Hepatic stellate cell (primary cell): ENCODE data around the gene CEP104.

Source experiments
- DNase-seq: peaks from one replicate; pipeline ENCODE4 v3.0.0; 2011; ENCODE audit warnings: low spot score

The CEP104 gene

DNA sequence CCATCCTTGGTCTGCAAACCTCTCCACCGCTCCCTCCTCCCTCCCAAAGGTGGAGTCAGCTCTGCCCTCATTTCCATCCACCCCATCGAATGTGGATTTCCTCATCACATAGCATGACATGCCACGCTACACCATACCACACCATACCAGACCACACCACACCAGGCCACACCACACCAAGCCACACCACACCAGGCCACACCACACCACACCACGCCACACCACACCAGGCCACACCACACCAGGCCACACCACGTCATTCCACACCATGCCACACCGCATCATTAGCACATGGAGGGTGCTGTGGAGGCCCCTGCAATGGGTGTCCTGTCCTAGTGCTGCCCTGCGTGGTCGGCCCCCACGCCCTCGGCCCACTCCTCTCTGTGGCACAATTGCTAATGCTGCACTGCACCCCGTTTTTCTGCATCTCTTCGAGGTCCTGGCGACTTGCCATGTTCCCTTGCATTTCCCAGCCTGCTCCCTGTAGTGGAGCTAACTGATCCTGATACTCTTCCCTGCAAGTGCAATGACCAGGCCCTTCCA lies 11.5 kb upstream of the CEP104 start:
- DNase-seq: no peak

DNA sequence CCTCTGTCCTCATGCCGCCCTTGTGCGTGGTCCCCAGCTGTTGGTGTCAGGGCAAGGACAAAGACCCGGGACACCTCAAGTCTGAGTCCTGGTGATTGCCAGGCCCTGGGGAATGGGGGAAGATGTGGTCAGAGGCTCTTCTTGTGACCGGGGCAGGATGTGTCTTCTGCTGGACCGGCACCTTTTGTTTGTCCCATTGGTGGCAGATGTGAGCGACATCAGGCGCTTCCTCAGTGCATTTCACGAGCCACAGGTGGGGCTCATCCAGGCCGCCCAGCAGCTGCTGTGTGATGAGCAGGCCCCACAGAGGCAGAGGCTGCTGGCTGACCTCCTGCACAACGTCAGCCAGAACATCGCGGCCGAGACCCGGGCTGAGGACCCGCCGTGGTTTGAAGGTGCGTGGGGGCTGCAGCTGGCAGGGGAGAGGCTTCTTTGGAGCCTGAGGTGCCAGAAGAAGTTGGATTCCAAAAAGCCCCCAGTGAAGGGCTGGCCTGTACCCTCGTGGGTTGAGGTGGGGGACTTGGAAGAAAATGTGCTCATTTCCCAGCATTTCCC lies 8.7 kb upstream of the CEP104 start:
- no peak for DNase-seq

DNA sequence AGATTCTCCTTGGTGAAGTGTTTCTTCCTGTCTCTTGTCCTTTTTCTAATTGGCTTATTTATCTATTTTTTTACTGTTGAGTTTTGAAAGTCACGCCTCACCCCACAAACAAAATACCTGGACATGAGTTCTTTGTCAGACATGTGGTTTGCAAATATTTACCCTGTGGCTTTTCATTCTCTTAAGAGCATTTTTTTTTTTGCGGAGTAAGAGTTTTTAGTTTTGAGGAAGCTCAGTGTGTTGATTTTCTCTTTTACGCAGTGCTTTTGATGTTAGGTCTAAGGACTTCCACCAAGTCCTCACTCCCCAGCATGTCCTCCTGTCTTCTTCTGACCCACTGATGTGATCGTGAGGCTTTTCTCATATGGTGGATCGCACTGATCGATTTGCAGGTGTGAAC lies 7.9 kb upstream of the CEP104 start:
- DNase-seq: no peak

DNA sequence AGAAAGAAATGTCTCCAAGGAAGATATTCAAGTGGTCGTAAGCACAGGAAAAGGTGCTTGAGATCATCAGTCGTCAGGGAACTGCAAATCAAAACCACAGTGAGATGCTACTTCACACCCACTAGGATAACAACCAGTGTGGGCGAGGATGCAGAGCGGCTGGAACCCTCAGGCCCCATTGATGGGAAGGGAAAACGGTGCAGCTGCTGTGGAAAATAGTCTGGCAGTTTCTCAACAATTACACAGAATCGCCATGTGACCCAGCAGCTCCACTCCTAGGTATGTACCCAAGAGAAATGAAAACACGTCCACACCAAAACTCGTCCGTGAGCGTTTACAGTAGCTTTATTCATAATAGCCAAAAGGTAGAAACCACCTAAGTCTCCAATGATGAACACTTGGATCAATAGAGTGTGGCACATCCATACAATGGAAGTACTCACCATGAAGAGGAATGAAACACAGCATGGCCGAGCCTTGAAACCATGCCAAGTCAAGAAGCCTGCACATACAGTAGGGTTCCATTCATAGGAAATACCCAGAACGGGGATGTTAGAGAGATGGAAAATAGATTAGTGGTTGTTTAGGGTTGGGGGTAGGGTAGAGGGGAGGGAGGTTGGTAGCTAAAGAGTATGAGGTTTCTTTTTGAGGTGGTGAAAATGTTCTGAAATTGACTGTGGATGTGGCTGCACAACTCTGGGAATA lies 6.4 kb upstream of the CEP104 start:
- DNase-seq: no peak

DNA sequence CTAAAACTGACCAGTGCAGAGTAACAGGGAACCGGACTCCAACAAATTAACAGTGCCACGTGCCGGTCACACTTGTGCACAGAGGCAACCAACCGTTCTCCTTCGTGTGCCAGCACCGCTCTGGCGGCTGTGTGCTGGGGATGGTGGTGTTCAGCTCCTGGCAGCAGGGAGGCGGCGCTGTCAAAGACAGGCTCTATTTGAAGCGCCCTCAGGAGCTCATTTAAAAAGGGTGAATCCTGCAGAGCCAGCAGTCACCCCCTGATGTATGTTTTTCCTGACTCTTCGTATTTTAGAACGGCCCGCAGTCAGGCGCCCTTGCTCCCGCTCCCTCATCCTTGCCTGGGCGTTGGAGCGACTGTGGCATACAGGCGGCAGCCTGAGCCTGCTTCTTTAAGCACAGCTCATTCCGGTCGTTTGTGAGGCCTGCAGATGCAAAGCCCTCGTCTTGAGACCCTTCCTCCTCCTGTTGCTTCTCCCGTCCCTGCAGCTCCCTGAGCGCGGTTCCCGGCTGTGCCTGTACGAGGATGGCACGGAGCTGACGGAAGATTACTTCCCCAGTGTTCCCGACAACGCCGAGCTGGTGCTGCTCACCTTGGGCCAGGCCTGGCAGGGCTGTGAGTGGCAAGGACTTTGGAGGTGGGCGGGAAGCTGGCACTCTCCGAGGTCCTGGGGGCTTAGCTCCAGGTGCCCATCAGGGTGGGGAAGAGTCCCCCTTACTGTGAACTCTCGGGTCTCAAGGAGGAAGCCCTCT lies 1.4 kb upstream of the CEP104 start:
- peak; percentile 66 for DNase-seq

DNA sequence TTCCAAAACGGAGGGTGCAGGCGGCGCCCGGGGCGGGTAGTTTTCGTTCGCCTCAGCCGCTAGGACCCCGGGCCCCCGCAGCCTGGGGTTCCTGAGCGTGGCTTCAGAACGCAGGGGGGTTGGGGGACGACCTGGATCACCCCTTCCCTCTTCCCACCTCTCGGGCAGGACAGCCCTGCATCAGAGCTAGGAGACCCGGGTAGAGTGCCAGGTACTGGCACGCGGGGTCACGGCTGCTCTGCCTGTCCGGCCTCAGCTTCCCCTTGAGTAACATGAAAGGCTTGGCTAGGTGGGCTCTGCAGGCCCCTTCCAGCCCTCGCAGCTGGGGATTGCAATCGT lies 749 bp upstream of the CEP104 start:
- no peak for DNase-seq

DNA sequence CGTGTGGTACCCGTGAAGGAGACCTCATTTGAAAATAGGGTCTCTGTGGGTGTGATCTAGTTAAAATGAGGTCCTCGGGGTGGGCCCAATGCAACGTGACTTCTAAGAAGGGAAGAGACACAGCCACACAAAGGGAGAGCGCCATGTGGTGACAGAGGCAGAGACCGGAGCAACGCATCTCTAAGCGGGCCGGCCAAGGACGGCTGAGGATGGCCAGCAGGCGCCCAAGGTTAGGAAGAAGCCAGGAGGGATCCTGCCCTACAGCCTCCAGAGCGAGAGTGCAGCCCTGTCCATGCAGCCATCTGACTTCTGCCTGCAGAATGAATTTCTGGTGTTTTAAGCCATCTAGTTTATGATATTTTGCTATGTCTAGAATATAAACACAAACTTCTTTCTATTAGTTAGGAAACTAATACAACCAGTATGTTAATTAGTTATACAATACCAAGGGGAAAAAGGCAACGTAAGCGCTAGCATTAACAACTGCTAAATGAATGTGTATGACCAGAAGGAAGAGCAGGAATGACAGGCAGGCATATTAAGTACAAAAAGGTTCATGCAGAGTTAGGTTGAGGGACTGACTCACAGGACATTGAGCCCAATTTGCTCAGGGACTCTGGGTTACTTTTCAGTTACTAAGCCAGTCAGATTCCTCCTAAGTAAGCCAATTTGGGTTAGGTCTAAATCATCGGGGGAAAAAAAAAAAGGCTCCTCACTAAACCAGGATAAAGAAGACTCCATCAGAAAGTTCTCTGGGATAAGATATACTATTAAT lies 4.1 kb downstream of the CEP104 start:
- DNase-seq: peak; percentile 24

DNA sequence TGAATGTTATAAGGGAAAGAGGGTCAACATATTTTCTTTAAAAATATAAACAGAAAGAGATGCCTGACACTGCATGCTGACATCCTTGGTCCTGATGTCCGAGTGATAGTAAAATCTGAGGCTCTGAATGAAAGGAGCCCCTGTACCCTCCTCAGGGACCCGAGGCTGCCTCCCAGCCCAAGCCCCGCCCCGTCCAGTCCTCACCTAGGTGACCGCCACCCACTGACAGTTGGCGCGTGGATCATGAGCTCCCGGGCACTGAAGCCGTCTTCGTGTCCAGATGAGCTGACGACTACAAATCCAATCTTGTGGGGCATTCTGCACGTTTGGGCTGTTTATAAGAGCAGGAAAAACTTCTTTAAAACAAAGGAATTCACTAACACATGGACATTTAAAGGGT lies 4.9 kb downstream of the CEP104 start:
- DNase-seq: no peak

DNA sequence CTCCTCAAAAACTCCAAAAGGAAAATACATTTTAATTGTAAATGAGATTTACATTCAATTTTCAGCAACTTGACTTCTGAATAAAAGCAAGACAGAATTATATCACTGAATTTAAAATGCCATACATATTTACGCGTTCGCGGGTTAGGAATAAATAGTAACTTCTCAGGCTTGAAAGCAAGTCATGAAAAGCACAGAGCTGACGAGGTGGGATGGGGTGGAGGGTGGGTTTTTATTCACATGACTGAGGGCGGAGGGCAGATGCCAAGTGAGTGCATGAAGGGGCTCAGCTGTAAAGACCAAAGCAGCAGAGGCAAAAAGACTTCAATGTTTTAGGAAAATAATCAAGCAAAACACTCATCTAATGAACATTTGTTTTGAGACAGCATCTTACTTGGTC lies 5.7 kb downstream of the CEP104 start:
- DNase-seq: no peak

DNA sequence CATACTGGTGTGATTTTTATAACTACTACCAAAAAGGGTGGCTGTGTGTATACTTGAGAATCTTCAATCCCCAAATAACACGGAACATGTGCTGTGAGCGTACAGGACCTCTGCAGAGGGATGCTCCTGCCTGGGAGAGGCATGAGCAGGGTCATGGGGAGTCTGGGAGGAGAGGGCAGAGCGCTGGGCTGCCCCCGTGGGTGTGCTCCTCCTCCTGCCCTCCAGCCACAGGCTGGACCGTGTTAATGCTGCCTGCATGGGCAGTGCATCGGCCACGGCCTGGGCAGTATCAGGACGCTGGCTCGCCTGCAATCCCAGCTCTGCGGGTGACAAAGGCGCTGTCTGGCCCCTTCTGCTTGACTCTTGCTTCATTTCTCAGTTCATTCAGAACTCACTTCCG lies 6.2 kb downstream of the CEP104 start:
- no peak for DNase-seq

DNA sequence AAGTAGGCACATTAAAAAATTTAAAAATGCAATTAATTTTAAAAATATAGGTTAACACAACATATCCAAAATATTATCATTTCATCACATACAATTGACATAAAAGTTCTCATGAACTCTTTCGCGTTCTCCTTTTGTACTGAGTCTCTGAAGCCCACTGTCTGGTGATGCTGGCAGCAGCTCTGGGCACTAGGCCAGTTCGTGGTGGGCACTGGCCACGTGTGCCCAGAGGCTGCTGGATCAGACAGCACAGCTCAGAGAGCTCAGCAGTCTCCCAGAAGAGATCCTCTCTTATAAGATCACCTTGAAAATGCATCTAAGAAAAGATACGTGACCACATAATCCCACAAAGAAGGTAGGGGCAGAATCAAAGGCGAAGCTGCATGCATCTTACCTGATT lies 9.9 kb downstream of the CEP104 start:
- no peak for DNase-seq

DNA sequence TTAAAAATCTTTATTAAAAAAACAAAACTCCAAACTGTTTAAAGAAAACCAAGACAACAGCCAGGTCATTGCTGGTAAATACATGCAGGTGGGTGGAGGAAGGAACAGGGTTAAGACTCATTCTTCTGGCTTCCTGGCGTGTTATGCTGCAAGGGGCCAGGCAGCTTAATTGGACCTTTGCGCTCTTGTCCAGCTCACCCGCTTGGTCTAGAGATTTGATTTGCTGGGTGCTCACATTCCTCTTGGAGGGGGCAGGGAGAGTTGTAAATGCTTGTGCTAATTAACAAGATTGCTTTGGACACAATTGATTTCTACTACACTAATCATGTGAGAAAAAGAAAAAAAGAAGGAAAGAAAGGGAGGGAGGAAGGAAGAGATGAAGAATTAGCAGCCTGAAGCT lies 10.5 kb downstream of the CEP104 start:
- DNase-seq: no peak

DNA sequence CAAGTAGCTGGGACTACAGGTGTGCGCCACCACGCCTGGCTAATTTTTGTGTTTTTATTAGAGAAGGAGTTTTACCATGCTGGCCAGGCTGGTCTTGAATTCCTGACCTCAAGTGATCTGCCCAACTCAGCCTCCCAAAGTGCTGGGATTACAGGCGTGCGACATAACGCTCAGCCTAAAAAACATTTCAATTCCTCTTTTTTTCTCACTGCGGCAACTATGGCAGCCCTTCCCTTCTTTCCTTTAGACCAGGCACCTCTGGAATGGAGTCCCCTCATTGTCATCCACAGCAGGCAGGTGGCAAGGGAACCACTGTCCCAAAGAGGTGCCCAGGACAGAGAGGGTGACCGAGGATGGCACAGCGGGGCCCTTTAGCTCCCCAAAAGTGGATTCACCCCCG lies 14.1 kb downstream of the CEP104 start:
- no peak for DNase-seq

DNA sequence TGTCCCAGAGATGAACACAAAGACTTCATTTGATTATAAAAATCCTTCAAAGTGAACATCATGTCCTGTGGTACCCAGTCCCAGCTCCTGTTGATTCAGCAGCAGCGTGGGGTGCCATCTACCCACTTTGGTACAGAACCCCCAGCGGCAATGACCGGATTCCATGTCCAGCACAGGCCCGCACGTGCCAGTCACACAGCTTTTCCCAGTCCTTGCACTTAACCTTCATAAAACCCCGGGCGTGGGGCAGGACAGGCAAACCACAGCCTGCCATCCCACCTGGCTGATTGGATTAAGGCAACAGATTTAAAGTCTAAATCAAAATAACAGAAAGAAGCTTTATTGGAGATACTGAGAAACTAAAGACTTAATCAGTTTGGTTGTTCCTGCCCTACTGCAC lies 15.5 kb downstream of the CEP104 start:
- no peak for DNase-seq

DNA sequence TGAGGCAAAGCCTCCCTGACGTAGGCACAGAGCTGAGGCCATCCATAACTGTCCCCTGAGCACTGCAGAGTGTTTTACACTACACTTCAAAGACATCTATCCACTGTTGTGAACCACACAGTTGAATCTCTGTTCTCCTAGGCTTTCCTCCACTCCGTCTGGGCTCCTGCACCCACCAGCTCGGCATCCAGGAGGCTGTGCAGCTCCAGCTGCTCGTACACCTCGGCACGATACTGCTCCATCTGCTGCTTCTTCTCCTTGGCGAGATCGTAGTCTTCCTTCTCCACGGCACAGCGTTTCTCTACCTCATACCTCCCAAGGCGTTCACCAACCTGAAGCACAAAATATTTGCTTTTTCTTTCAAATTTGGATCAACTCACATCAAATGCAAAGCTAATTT lies 18.2 kb downstream of the CEP104 start:
- DNase-seq: no peak

DNA sequence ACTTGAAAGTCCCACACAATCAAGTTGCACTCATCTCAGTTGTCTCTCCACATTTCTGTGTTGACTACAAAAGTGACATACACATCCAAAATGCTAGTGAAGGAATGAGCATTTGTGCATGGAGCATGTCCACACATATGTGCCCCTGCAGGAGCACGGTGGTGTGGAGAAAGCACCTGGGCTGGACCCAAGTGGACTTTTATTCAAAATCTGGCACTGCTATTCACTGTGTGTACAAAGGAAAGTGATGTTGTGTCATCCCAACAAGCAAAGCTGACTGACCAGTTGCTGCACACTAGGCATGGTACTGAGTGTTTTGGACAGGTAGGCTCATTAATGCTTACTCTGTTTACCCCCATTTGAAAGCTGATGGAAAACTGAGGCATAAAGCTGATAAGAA lies 19.3 kb downstream of the CEP104 start:
- no peak for DNase-seq

DNA sequence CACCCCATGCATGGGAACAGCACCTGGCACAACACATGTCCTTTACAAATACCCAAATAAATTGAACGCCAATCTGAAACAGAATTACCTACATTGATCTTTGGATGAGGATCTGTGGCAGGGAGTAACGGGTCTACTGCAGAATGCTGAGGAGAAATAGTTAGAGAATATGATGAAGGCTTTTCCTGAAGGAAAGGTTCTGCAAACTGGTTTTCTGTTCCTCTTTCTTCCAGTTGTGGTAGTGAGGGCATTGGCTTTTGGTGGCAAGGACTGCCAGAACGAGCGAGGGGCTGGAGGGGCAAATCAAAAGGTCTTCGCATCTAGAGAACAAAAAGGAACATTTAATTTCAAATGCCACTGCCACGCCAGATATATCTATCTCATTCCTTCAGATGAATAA lies 19.8 kb downstream of the CEP104 start:
- no peak for DNase-seq

DNA sequence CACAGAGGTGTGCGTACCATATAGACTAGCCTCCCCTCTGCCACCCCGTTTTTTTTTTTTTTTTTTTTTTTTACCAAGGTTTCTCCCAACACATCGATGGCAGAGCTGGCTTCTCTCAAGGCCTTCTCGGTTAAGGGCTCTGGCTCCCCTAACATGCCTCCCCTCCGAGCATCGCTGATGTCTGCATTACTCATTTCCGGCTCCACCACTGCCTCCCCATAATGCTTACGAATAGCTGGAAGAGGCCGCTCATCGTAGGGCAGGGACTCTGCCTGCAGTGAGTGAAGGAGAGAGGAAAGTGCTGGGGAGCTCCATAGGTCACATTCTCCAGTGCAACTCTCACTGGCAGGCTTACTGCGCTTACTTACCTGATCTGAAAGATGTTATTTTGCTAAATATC lies 20.6 kb downstream of the CEP104 start:
- no peak for DNase-seq

DNA sequence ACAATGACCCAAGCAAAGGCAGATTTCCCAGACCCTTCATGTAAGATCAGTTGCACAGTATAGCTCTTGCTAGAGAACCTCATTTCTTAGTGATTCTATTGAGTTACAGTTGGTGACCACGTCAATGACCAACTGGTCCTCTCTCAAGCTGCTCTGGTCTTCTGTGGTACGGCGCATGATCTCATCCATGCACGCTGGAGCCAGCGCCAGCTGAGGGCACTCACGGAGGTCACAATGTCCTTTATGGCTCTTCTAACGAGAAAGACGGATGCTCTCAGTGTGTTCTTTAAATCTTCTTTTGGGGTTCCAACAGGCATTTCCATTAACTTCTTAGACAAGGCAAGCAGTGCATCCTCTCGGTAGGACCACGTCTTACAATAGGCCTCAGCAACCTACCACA lies 22.3 kb downstream of the CEP104 start:
- DNase-seq: no peak

DNA sequence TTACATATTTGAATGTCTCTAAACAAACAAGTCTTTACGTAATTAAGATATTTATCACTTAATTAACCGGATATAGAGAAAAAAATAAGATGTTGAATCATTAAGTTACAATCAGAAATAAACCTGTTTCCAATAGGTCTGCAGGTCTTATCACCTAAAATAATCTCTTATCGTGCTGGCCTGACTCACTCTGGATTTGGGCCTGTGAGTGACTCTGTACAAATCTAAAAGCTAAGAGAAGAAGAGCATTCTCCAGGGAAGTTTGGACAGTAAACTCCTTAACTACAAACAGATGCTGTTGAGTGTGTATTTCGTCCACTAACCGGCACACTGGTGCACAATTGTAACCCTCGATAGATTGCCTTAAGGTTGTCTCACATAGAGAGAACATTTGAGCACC lies 25.3 kb downstream of the CEP104 start:
- no peak for DNase-seq

DNA sequence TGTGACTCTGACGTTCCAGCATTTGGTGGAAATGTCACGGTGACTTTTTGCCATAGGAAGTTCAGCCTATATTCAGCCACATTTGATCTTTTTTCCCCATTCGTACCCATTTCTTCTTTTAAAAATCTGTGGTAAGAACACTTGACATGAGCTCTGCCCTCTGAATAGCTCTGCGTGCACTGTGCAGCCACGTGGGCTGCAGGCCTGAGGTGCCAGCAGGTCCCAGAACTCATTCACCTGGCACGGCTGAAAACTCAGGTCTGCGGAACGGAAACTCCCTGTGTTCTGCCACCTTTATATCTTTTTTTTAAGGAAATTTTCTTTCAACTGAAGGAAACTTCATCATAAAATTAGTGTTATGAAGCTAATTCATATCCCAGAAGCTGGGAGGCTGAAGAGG lies 28.6 kb downstream of the CEP104 start:
- DNase-seq: no peak

DNA sequence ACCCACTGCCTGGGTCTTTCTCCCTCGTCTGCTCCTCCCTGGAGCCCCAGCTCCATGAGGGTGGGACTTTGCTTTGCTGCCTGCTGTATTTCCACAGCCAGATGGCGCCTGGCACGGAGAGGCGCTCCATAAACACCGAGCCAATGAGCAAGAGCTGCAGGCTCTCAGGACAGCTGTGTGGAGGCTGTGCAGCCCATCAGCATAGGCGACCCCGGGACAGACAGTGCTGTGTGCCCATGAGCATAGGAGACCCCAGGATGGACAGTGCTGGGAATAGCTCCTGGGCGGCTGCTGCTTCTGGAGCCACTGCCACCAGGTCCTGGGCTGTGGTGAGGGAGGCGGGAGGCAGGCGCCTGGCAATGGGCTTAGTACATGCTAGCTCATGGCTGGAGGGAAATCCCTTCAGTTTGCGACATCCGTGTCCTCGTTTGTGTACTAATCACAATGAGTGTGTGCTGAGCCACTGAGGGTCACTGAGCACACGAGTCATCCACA lies 29.2 kb downstream of the CEP104 start:
- DNase-seq: no peak

DNA sequence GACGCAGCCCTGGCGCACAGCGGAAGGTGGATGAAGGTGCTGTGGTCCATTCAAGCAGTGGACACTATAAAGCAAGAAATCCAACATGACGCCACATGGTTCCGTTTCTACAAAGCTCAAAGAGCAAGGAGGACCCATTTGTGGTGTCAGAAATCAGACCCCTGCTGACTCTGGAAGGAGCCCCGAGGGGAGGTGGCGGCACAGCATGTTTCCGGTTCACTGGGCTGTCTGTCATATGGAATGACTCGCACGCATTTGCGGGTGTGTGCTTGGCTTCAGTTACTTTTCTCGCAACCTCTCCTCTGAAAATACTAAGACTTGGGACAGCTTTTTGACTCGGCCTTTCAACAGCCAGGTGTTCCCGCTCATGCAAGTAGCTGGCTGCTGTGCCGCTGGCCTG lies 31.7 kb downstream of the CEP104 start:
- DNase-seq: no peak
